Neural cell (in vitro differentiated cells): ENCODE data around the gene PARVB.

ENCODE experiments used
- EP300 ChIP-seq: fragments of 450-650 bp; conservative IDR thresholded peaks from 2 replicates; pipeline ENCODE4 v1.6.1; 2014; ENCODE audit warnings: antibody characterized with exemption, mild to moderate bottlenecking, moderate library complexity; ENCODE audit not compliant: poor library complexity, severe bottlenecking
- EZH2 ChIP-seq: fragments of 200-600, 300-800 bp; shearing (Covaris generic), sonication (generic); IDR thresholded peaks from 2 replicates; pipeline ENCODE4 v1.6.1; 2014; ENCODE audit warnings: antibody characterized with exemption, low read length, borderline replicate concordance, mild to moderate bottlenecking; ENCODE audit not compliant: insufficient read depth, poor library complexity, severe bottlenecking
- MXI1 ChIP-seq: fragments of 450-650 bp; conservative IDR thresholded peaks from 2 replicates; pipeline ENCODE4 v1.6.1; 2014; ENCODE audit warnings: antibody characterized with exemption, mild to moderate bottlenecking; ENCODE audit not compliant: poor library complexity, severe bottlenecking
- POLR2AphosphoS5 ChIP-seq: IDR thresholded peaks from 2 replicates; pipeline ENCODE4 v1.6.1; 2012
- RAD21 ChIP-seq: fragments of 450-650 bp; conservative IDR thresholded peaks from 2 replicates; pipeline ENCODE4 v1.6.1; 2014; ENCODE audit warnings: antibody characterized with exemption, mild to moderate bottlenecking, moderate library complexity
- TAF1 ChIP-seq: IDR thresholded peaks from 2 replicates; pipeline ENCODE4 v1.6.1; 2012; ENCODE audit warnings: low read depth
- TF ChIP-seq, protein P1 (sequence below): fragments of 450-650 bp; IDR thresholded peaks from 2 replicates; pipeline ENCODE4 v1.5.1; 2014; ENCODE audit warnings: antibody characterized with exemption, mild to moderate bottlenecking, moderate library complexity; ENCODE audit not compliant: poor library complexity, severe bottlenecking
- TF ChIP-seq, protein P2 (sequence below): IDR thresholded peaks from 2 replicates; pipeline ENCODE4 v1.6.1; 2012; ENCODE audit warnings: borderline replicate concordance

DNA sequence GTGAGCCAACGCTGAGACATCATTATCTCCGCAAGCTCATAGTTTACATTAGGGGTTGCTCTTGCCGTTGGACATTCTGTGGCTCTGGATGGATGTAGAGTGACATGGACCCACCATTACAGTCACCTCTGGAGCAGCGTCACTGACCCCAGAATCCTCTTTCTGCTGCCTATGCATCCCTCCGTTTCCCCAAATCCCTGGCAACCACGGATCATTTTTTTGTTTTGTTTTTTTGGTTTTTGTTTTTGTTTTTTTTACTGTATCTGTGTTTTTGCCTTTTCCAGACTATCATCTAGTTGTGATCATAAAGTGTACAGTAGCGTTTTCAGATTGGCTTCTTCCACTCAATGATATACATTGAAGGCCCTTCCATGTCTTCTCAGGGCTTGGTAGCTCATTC is 4.0 kb downstream of the PARVB start:
- TF ChIP-seq, protein P1, sequence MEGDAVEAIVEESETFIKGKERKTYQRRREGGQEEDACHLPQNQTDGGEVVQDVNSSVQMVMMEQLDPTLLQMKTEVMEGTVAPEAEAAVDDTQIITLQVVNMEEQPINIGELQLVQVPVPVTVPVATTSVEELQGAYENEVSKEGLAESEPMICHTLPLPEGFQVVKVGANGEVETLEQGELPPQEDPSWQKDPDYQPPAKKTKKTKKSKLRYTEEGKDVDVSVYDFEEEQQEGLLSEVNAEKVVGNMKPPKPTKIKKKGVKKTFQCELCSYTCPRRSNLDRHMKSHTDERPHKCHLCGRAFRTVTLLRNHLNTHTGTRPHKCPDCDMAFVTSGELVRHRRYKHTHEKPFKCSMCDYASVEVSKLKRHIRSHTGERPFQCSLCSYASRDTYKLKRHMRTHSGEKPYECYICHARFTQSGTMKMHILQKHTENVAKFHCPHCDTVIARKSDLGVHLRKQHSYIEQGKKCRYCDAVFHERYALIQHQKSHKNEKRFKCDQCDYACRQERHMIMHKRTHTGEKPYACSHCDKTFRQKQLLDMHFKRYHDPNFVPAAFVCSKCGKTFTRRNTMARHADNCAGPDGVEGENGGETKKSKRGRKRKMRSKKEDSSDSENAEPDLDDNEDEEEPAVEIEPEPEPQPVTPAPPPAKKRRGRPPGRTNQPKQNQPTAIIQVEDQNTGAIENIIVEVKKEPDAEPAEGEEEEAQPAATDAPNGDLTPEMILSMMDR = no peak
- no peak for TF ChIP-seq EP300
- TF ChIP-seq, protein P2, sequence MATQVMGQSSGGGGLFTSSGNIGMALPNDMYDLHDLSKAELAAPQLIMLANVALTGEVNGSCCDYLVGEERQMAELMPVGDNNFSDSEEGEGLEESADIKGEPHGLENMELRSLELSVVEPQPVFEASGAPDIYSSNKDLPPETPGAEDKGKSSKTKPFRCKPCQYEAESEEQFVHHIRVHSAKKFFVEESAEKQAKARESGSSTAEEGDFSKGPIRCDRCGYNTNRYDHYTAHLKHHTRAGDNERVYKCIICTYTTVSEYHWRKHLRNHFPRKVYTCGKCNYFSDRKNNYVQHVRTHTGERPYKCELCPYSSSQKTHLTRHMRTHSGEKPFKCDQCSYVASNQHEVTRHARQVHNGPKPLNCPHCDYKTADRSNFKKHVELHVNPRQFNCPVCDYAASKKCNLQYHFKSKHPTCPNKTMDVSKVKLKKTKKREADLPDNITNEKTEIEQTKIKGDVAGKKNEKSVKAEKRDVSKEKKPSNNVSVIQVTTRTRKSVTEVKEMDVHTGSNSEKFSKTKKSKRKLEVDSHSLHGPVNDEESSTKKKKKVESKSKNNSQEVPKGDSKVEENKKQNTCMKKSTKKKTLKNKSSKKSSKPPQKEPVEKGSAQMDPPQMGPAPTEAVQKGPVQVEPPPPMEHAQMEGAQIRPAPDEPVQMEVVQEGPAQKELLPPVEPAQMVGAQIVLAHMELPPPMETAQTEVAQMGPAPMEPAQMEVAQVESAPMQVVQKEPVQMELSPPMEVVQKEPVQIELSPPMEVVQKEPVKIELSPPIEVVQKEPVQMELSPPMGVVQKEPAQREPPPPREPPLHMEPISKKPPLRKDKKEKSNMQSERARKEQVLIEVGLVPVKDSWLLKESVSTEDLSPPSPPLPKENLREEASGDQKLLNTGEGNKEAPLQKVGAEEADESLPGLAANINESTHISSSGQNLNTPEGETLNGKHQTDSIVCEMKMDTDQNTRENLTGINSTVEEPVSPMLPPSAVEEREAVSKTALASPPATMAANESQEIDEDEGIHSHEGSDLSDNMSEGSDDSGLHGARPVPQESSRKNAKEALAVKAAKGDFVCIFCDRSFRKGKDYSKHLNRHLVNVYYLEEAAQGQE = no peak
- no peak for TF ChIP-seq EZH2
- TF ChIP-seq POLR2AphosphoS5 = no peak
- no peak for TF ChIP-seq RAD21
- TF ChIP-seq MXI1 = no peak
- no peak for TF ChIP-seq TAF1
